NCI-H1930 (cell line): ENCODE data around the gene DCLK1.
A peak's percentile ranks its signal among the peaks of the same experiment; 100 is the strongest.
"Not testable (repeated sequence)": the region's sequence is repeated elsewhere in the genome, so short reads cannot be mapped to it uniquely, and the experiment has no call there.

ENCODE experiments used
- DNase-seq, 2 experiments: peaks; one replicate each; lab custom pipeline; 2025; lab: John Stamatoyannopoulos, UW

DCLK1 gene

GRCh38 chr13:36130552-36131221 lies 495 bp downstream of the DCLK1 start:
- no peak for DNase-seq

DNA sequence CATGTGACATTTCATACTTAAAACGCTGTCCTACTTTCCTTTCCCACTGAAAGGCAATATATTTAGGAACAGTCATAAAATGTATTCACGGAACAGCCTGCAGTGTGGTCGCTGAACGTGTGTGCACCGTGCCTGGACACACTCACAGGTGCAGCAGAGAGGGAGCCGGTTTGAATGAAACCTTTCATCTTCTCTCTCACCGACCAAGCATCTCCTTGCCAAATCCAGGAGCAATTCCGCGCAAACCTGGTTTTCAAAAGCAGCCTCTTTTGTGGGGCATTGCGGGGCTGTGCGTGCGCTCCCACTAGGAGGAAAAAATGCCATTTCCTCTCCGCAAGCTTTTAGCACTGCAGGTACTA lies 1.0 kb downstream of the DCLK1 start:
- DNase-seq = no peak

- no peak for DNase-seq
Measured at GRCh38 chr13:36129539-36129938, 1.6 kb downstream of the DCLK1 start.

GRCh38 chr13:36126491-36126890 lies 4.7 kb downstream of the DCLK1 start:
- DNase-seq = no peak

DNA sequence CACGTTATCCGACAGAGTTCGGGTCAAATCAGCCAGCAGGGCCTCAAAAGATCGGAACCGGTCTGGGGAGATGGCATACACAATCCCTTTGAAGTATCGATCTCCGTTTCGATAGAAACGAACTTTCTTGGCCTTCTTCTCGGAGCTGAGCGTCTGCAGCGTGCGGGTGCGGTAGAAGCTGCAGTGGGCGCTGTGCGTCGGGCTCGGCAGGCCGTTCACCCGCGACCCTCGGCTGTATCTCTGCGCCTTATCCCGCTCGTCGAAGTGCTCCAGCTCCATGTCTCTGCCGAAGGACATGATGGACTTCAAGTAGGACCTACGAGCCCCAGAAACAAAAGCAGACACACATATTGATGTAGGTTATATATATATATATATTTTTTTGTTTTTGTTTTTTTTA lies 5.3 kb downstream of the DCLK1 start:
- no peak for DNase-seq

GRCh38 chr13:36124236-36124822 lies 6.9 kb downstream of the DCLK1 start:
- no peak for DNase-seq

DNA sequence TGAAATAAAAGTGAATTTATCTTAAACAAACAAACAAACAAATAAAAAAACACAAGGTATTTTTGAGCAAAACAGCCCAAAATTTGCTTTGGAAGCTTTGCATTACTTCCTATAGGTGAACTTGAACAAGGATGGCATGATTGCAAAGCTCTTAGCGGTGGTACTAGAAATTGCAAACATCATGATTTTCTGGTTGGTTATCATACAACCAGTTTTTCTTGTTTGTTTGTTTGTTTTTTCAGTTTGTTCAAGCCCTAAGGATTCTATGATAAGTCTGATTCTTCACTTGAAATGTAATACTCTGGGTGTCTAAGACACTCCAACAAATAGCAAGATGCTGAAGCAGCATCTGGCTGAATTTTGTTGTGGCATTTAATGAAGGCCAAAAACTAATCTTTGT lies 15.9 kb downstream of the DCLK1 start:
- no peak for DNase-seq

DNA sequence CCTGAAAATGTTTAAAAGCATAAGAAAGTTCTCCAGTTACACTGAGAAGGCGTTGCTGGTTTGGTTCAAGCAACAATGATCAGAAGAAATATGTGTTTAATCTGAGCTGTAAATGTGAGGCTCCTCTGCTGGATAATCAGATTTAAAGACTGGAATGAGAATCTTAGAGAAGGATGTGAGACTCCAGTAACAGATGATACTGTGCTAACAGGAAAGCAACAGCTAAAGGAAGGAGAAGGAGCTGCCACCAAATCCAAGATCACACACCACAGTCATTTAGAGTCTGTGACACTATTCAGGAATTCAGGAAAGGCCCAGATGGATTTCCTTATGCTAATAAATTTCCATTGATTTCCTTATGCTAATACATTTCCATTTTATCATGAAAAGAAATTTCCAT lies 16.9 kb downstream of the DCLK1 start:
- no peak for DNase-seq

- DNase-seq = no peak
Measured at GRCh38 chr13:36108954-36109353, 22.2 kb downstream of the DCLK1 start.

DNA sequence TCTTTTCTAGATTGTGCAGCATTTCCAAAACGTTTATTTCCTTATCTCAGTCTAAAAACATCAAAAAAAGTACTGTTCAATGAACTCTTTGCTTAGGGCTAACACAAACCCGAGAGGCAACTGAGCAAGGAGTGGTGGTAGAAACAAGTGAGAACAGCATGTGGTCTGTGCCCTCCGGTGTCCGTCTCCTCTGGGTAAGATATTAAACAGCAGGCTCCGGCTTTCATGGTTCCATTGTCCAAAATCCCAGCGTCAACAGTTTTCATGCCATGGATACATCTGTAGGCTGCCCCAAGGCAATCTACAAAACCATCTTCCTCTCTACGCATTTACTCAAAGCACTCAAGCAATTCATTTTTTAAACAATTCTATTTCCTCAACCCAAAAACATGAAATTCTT lies 22.8 kb downstream of the DCLK1 start:
- DNase-seq = no peak

- no peak for DNase-seq
Measured at GRCh38 chr13:36107521-36107920, 23.7 kb downstream of the DCLK1 start.

GRCh38 chr13:36105726-36106125 lies 25.5 kb downstream of the DCLK1 start:
- no peak for DNase-seq

DNA sequence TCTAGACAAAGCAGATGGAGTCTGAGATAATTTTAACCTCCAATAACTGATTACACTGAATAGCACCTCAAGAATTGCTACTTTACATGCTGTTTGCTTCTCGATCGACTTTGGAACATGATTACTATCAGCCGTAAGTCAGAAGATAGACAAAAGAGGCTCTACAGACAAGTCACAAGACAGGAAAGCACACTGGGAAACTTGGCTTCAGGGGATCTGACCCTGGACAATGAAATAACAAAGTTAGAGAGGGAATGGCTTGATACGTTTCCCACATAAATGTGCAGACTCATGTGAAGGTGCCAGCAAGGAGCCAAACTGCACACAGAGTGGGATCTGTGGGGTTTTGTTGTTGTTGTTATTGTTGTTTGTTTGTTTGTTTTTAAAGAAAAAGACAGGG lies 28.5 kb downstream of the DCLK1 start:
- DNase-seq = no peak

DNA sequence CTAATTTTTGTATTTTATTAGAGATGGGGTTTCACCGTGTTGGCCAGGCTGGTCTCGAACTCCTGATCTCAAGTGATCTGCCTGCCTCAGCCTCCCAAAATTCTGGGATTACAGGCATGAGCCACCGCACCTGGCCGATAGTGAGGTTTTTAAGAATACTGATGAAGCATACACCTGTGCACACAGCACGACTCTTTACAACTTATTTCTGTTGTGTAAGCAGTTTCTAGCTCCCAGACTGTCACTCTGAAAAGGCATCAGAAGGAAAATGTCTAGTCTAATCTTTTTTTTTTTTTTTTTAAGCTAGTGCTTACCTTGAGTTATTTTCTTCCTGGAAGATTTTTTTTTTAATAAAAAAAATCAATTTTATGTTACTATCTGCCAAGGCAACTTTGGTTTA lies 29.3 kb downstream of the DCLK1 start:
- not testable (repeated sequence) for DNase-seq

DNA sequence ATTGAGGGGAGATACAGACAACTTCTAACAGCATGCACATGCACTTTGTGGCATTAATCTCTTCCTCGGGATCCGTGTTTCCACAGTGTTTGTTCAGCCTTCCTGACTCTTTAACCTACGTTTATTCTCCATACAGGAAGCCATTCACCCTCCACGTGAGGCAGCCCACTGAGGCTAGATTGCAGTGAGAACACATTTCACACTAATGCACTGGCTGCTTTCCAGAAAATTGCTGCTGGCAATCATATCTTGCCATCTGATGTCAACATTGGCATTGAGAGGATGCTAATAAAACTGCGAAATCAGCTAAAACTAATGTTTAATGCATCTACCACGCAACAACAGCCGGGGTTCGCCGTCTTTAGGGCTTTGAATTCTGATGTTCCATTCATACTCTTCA lies 30.0 kb downstream of the DCLK1 start:
- DNase-seq = peak in 1 of 2 experiments; percentile 30

- no peak for DNase-seq
Measured at GRCh38 chr13:36098080-36098479, 33.1 kb downstream of the DCLK1 start.

GRCh38 chr13:36096461-36097416 lies 34.4 kb downstream of the DCLK1 start:
- no peak for DNase-seq

DNA sequence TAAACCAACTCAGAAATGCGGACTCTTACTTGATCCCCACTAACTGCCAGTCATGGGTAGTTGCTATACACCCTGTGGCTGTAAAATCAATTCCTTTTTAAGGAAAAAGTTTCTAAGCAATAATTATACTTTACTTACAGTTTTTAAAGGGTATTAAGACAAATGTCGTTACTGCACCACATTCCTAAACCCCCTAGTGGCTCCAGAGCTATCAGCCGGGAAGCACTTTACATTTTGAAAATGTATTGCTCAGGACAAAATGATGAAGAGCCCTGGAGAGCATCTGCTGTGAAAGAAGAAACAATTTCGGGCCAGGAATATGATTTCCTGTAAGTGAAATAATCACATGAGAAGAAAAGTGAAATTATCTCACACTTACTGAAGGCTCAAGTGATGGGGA lies 36.7 kb downstream of the DCLK1 start:
- no peak for DNase-seq

DNA sequence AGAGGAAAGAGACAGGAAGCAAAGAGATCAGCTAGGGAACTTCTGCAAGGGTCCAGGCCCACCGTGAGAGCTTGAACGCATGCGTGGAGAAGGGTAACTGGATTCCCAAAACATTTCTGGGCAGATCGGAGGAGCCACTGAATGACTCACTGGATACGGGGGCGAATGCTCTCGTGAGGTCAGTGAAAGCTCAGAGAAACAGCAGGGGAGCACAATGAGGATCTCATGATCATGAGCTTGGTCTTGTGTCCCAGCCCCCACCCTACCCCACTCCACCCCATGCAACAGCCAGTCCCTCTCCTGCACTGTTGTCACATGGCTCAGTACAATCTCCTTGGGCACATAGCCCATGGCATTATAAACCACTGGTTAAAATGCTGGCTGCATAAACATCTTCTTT lies 40.6 kb downstream of the DCLK1 start:
- DNase-seq = no peak

GRCh38 chr13:36089130-36089647 lies 42.0 kb downstream of the DCLK1 start:
- no peak for DNase-seq

DNA sequence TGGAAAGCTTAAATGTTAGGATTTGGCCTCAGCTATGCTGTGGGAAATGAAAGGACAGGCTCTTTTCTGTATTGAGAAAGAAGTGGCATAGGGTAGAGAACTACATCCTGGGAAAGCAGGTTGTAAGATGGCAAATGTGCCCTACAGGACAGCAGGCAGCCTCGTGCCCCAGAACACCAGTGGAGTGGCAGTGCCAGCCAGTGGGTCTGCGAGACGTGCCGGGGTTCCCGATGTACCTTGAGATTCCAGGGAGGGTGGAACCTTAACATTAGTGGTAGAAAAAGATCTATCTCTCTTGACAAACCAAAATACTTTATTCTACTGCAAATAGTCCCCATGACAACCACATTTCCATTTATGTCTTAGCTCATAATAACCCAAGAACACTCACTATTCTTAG lies 42.7 kb downstream of the DCLK1 start:
- DNase-seq = no peak

DNA sequence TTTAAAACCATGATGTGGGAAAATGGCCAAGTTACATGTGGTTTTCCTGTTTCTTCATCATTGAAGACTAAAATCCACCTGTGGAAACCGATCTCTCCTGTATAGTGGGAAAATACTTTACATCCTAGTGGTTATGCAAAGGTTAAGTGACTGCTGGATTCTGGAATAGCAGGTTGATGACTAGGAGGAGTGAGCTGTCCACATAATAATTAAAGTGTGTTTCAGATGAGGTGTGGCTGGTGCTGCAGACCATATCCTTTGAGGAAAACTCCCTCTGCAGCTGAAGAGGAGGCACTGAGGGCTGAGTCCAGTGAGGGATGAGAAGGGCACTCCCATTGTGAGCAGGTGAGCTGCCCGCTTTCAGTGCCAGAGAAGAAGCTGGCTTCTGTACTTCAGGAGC lies 43.2 kb downstream of the DCLK1 start:
- peak; percentile 40 to 42 for DNase-seq

GRCh38 chr13:36086117-36086516 lies 45.1 kb downstream of the DCLK1 start:
- DNase-seq = peak; percentile 90 to 93
